Spleen (tissue), 11 donors: ENCODE results near the gene ABCG1. TPM values are rescaled to one million over a fixed set of nuclear protein-coding genes. Genes with fewer than 3 reads are reported as not detected.

ENCODE experiments used
- DNase-seq: peaks from one replicate; pipeline ENCODE4 v3.0.0-alpha.2; 2020
- H3K27ac ChIP-seq, 8 donors: fragments of 200-600 bp; sonication (generic) in 7 of 8; 1 replicate in 4 of 8; 2 replicates in 4 of 8; pipeline versions ENCODE4 v1.5.0 to v1.8.0; 2016 to 2021; ENCODE audit warnings: inconsistent platforms in 4 of 8, mild to moderate bottlenecking in 4 of 8, moderate library complexity in 1 of 8
- H3K27me3 ChIP-seq, 7 donors: fragments of 200-600 bp; sonication (generic) in 6 of 7; replicated peaks in 1 of 7; 1 replicate in 4 of 7; 2 replicates in 3 of 7; pipeline versions ENCODE4 v1.5.0 to v1.8.0; 2016 to 2021; ENCODE audit warnings: inconsistent platforms in 3 of 7, mild to moderate bottlenecking in 1 of 7
- H3K36me3 ChIP-seq, 6 donors: fragments of 200-600 bp; sonication (generic) in 5 of 6; 1 replicate in 4 of 6; 2 replicates in 2 of 6; pipeline versions ENCODE4 v1.5.0 to v1.8.0; 2016 to 2021; ENCODE audit warnings: inconsistent platforms in 2 of 6
- H3K4me1 ChIP-seq, 6 donors: fragments of 200-600 bp; sonication (generic) in 5 of 6; 1 replicate in 3 of 6; 2 replicates in 3 of 6; pipeline versions ENCODE4 v1.5.0 to v1.8.0; 2016 to 2021; ENCODE audit warnings: inconsistent platforms in 3 of 6
- H3K4me3 ChIP-seq, 8 donors: fragments of 200-600 bp; sonication (generic) in 7 of 8; 1 replicate in 4 of 8; 2 replicates in 4 of 8; pipeline versions ENCODE4 v1.5.0 to v1.8.0; 2016 to 2021; ENCODE audit warnings: inconsistent platforms in 4 of 8, mild to moderate bottlenecking in 4 of 8, moderate library complexity in 2 of 8
- H3K9me3 ChIP-seq, 8 donors: fragments of 200-600 bp; sonication (generic) in 7 of 8; 1 replicate in 4 of 8; 2 replicates in 4 of 8; pipeline versions ENCODE4 v1.5.0 to v1.8.0; 2016 to 2021; ENCODE audit warnings: inconsistent platforms in 4 of 8
- POLR2A ChIP-seq, 3 donors: fragments of 450-650 bp; IDR thresholded peaks; one replicate each; pipeline ENCODE4 v1.5.1; 2017; ENCODE audit warnings: antibody characterized with exemption in 3 of 3, mild to moderate bottlenecking in 1 of 3
- POLR2AphosphoS5 ChIP-seq, 3 donors: sonication (generic); formaldehyde crosslinking; IDR thresholded peaks; one replicate each; pipeline ENCODE4 v1.5.1; 2017; ENCODE audit warnings: antibody characterized with exemption in 3 of 3
- WGBS, 5 donors: extraction: QIAGEN DNeasy Blood & Tissue Kit in 3 of 5; methylation state at CpG; one replicate each; pipeline versions ENCODE4 v1.1.5 to v1.1.7; 2013 to 2018; 5-methylcytosine and 5-hydroxymethylcytosine counted together
- intact Hi-C: fragments of 100-400 bp; cut with DNase I; formaldehyde crosslinking; loops from one replicate; pipeline ENCODE4 v1.15.0; 2023; ENCODE audit warnings: low total_unique reads
- polyA plus RNA-seq, 3 donors: library from polyadenylated mRNA; stranded (reverse); fragments of 200-250 nt; gene quantifications; one replicate each; pipeline ENCODE4 v1.2.1, GENCODE V29; 2013
- total RNA-seq, 7 donors: library from RNA; depleted of rRNA in 3 of 7; stranded (reverse); fragments of >200 nt in 3 of 7; fragmentation: NEBNext Ultra II Directional in 4 of 7; extraction: Animal tissue kit (Norgen Biotek cat#: 25700) in 4 of 7; gene quantifications; one replicate each; pipeline versions ENCODE4 v1.1.0 to v1.2.1, GENCODE V29; 2016 to 2021
- TF ChIP-seq, protein P1 (sequence below), 11 experiments: fragments of 200-600 bp in 7 of 11; fragments of 450-650 bp in 4 of 11; sonication (generic) in 4 of 11; IDR thresholded peaks in 8 of 11; conservative IDR thresholded peaks in 3 of 11; 1 replicate in 7 of 11; 2 replicates in 4 of 11; pipeline versions ENCODE4 v1.4.0 to v1.8.0; 2016 to 2021; ENCODE audit warnings: antibody characterized with exemption in 11 of 11, inconsistent platforms in 4 of 11, mild to moderate bottlenecking in 1 of 11
- donor health status: healthy with polysubstance abuse.
- donor health status: DM: no; HTN: no; CAD: no; lungs with moderate emphysema.
- donor health status: DM: no; HTN: no; CAD: no.
- donor health status: Bipolar disorder and iron deficiency.
- donor health status: healthy.
- donor health status: DM: no; HTN: no; CAD: no.
- donor health status: DM: yes; HTN: yes; CAD: no.

The ABCG1 gene
- total and polyA plus RNA-seq, 10 donors, result 14.6 to 143 (median 96.7) TPM

DNA sequence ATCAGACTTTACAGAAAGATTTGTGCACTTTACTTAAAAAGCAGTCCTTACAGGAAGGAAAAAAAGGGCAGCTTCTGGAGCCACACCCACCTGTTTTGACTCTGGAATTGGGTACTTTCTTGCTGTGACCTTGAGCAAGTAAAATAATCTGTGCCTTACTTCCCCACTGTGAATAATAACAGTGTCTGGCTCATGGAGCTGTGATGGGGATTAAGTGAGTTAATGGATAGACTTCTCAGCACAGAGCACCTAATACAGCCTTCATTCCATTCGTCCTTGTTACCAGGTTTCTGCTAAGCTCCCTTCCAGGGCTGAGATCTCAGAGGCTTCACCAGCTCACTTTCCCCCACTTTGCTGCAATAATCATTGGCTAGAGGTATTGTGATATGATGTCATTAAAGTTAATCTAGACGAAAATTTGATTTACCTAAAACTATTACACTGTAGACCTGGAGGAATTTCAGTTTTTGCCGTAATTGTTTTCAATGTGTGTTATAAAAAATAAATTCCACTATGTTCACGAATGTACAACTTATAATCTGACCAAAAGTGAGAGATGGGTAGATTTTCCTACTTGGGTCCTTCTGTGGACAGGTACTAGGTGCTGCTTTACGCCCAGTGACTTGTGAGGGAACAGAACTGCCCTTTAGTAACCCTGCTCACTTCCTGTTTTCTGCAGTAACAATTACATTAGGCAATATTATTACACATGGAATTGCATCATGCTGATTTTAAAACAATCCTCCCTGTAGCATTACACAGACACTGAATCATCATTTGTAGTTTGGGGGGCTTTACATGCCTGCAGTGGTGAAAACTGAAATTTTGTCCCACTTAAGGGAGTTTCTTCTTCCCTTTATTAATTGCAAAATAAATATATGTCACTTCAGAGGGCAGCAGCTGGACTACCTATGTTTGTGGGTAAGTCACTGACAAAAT is 19.7 kb upstream of the ABCG1 start:
- TF ChIP-seq POLR2A (IDR thresholded peaks at IDR 0.05) (no peak), POLR2AphosphoS5 (IDR thresholded peaks at IDR 0.05) (peak in 1 of 3 donors; percentile 51)
- TF ChIP-seq, protein P1, sequence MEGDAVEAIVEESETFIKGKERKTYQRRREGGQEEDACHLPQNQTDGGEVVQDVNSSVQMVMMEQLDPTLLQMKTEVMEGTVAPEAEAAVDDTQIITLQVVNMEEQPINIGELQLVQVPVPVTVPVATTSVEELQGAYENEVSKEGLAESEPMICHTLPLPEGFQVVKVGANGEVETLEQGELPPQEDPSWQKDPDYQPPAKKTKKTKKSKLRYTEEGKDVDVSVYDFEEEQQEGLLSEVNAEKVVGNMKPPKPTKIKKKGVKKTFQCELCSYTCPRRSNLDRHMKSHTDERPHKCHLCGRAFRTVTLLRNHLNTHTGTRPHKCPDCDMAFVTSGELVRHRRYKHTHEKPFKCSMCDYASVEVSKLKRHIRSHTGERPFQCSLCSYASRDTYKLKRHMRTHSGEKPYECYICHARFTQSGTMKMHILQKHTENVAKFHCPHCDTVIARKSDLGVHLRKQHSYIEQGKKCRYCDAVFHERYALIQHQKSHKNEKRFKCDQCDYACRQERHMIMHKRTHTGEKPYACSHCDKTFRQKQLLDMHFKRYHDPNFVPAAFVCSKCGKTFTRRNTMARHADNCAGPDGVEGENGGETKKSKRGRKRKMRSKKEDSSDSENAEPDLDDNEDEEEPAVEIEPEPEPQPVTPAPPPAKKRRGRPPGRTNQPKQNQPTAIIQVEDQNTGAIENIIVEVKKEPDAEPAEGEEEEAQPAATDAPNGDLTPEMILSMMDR (IDR thresholded peaks at IDR 0.05 in 8 of 11, conservative IDR thresholded peaks at IDR 0.05 in 3 of 11), result no peak
- no peaks in the 10 kb centered on the region for H3K27me3 ChIP-seq
- H3K4me1 ChIP-seq, result peaks cover 16 to 51% (median 26%) of the 10 kb centered on the region in 6 donors
- intact Hi-C loops, result no loop called here
- peak overlapping the region; percentile 9 to 82 (median 60) for H3K27ac ChIP-seq
- H3K36me3 ChIP-seq, result no peaks in the 10 kb centered on the region
- no peaks in the 10 kb centered on the region for H3K9me3 ChIP-seq
- 35 to 50% (median 42%) methylated on average over 5 of the region's 5 CpGs for WGBS, 5 donors
- DNase-seq, result no peak
- peak overlapping the region in 1 of 8 donors; percentile 36 for H3K4me3 ChIP-seq

DNA sequence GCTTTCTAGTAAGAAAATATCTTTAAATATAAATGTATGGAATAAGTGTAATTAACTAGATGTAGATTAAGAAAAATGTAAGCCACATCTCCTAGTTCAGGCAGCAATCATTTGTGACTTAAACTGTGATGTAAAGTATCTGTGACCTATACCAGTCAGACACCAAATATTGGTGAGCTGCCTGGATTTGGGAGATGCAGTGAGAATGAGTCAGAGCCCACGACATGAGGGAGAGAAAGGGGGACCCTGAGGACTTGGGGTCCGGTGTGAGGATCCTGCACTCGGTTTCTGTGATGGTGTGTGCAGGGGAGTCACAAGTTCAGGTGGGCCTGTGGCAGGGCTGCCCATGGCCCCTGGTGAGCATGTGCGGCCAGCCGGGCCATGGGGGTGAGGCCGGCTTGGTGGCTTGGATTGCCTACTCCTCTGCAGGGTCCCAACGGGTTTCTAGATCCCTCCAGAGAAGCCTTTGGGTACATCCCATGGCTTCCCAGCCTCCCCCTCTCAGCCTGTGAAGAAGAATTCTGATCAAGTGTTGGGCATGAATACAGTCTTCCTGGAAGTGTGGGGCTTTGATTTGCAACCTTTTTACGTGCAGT is 19.0 kb upstream of the ABCG1 start:
- peak overlapping the region in 6 of 8 donors; percentile 9 to 82 (median 68) for H3K27ac ChIP-seq

DNA sequence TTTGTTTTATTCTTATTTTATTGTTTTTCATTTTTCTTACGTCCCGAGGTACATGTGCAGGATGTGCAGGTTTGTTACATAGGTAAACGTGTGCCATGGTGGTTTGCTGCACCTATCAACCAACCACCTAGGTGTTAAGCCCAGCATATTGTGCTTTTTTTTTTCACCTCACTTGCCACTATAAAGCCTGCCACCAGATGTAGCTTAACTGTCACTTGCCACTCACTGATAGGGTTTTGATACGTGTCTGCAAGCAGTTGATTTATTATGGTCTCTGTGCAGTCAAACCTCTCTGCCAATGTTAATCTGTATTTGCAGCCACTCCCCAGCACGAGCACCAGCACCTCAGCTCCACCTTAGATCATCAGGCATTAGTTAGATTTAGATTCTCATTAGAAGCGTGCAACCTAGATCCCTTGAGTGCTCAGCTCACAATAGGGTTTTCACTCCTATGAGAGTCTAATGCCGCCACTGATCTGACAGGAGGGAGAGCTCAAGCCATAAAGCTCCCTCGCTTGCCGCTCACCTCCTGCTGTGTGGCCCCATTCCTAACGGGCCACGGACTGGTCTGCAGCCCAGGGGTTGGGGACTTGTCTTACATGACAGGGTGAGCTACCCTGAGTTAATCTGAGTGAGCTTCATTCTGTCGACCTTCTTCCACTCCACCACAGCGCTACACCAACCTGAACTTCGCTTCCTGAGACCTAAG is 17.9 kb upstream of the ABCG1 start:
- Histone ChIP-seq H3K4me3 (no peak overlapping the region), H3K9me3 (no peaks in the 10 kb centered on the region), H3K36me3 (no peaks in the 10 kb centered on the region), H3K4me1 (peaks cover 16 to 32% (median 22%) of the 10 kb centered on the region in 6 donors), H3K27me3 (no peaks in the 10 kb centered on the region), H3K27ac (no peak overlapping the region)
- DNase-seq, result no peak
- TF ChIP-seq, protein P1 (IDR thresholded peaks at IDR 0.05 in 8 of 11, conservative IDR thresholded peaks at IDR 0.05 in 3 of 11), result no peak
- no peak for TF ChIP-seq POLR2AphosphoS5 (IDR thresholded peaks at IDR 0.05)
- no peak for TF ChIP-seq POLR2A (IDR thresholded peaks at IDR 0.05)
- intact Hi-C loops, result no loop called here
- 83 to 89% (median 87%) methylated on average over 14 of the region's 14 CpGs for WGBS, 5 donors

More for the DNA sequence above, 19.0 kb upstream of the ABCG1 start:
- intact Hi-C loops, result no loop called here
- Histone ChIP-seq H3K9me3 (no peaks in the 10 kb centered on the region), H3K4me1 (peaks cover 16 to 43% (median 26%) of the 10 kb centered on the region in 6 donors), H3K4me3 (peak overlapping the region in 1 of 8 donors; percentile 36), H3K27me3 (no peaks in the 10 kb centered on the region), H3K36me3 (no peaks in the 10 kb centered on the region)
- no peak for DNase-seq
- TF ChIP-seq, protein P1 (IDR thresholded peaks at IDR 0.05 in 8 of 11, conservative IDR thresholded peaks at IDR 0.05 in 3 of 11), result no peak
- TF ChIP-seq POLR2AphosphoS5 (IDR thresholded peaks at IDR 0.05) (no peak), POLR2A (IDR thresholded peaks at IDR 0.05) (no peak)
- WGBS, 5 donors, result 79 to 92% (median 84%) methylated on average over 6 to 8 of the region's 8 CpGs
